ENCODE results near the gene TRAPPC5.

TRAPPC5 gene

GRCh38 chr19:7701654-7702457, 21.2 kb downstream of the TRAPPC5 start, which contains the start of gene FCER2:
FCER2 (minus strand) TSS chr19:7702131; CDS start chr19:7699760, 2,371 bp downstream.
- no peak for DNase-seq

DNA sequence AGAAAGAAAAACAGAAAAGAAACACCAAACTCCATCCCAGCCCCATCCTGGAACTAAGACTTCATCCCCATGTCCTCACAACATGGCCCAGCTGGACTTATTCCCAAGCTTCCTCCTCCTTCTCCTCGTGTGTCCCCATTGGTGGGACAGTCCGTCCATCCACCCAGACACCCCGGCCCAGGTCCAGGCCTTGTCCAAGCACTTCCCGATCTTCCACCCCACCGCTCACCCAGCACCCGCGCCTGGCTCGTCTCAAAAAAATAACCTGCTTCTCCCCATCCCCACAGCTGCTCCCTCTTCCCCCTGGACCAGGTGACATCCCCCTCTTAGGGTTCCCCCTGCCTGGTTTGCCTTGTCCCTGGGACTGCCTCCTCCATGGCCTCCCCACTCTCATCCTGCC, 22.7 kb downstream of the TRAPPC5 start:
- no peak for DNase-seq

DNA sequence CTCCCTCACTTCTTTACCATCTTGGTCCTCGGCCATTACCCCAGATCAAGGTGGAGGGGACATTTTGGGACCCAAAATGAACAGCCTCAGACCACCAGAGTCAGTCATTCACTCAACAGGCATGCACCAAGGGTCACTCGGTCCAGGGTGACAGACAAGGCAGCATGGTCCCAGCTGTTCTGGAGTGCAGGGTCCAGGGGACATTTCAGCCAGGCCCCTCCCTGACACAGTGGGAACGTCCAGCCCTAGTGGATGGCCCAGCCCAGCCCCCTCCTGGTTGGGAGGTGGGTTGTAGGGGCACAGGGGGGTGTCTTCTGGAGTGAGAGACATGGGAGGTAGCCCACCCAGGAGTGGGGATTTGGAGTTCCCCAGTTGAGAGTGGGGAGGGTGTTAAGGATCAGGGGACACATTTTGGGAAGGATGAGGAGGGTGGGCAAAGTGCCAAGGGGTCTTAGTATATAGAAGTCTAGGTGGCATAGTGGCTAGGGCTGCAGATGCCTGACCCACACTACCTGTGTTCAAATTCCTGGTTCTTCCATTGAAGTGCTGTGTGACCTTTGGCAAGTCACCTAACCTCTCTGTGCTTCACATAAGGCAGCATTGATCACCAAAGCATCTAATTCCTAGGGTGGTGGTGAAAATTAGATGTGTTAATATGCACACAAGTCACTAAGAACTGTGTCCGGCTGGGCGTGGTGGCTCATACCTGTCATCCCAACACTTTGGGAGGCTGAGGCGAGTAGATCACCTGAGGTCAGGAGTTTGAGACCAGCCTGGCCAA, 23.8 kb downstream of the TRAPPC5 start:
- no peak for DNase-seq

DNA sequence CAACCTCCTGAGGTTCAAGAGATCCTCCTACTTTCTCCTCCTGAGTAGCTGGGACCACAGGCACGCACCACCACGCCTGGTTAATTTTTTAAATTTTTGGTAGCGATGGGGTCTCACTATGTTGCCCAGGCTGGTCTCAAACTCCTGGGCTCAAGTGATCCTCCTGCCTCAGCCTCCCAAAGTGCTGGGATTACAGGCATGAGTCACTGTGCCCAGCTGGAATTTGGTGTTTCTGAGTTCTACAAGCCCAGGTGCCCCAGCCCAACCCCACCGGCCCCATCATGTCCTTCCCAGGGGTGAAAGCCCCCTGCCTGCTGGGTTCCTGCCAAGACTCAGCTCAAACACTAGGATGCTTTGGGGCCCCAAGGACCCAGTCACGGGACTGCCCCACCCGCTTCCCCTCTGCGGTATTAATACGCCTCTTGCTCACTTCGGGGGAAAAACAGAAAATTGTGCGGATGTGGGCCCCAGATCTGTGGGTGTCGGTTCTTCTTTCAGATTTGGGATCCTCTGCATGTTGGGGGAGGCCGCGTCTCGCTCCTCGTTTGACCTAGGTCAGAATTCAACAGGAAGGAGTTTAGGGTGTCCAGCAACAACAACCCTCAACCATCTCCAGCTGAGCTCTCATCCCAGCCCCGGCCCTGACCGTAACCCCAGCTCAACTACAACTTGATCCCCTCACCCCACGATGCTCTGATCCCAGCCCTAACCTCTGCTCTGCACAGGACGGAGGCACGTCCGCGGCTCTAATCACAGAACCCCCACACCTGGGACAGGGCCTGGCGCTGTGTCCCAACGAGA, 25.0 kb downstream of the TRAPPC5 start:
- DNase-seq: peak; percentile 83

DNA sequence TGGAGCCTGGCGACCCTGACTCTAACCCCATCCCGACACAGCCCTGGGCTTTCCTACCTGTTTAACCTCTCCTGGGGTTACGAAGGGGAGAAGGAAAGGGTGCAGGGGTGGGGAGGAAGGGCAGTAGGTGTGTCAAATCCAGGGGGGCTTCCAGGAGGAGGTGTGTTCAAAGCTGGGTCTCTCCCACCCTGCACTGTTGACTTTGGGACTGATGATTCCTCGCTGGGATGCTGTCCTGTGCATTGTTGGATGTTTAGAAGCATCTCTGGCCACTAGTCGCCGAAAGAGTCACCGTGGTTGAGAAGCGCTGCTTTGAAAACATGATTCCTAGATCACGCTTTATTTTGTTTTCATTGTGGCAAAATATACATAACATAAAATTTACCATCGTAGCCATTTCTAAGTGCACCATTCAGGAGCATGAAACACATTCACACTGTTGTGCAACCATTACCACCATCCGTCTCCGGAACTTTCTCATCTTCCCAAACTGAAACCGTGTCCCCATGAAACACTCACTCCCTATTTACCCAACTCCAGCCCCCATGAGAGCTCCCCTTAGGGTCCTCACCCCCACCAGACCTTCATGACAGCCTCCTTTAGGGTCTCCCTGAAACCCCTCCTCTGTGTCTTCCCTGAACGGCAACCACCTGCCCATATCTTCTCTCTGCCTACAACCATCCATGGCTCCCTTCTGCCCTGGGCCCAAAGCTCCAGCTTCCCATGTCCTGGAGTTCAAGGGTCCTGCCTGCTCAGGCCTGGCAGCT, 25.7 kb downstream of the TRAPPC5 start:
- DNase-seq: peak; percentile 55

DNA sequence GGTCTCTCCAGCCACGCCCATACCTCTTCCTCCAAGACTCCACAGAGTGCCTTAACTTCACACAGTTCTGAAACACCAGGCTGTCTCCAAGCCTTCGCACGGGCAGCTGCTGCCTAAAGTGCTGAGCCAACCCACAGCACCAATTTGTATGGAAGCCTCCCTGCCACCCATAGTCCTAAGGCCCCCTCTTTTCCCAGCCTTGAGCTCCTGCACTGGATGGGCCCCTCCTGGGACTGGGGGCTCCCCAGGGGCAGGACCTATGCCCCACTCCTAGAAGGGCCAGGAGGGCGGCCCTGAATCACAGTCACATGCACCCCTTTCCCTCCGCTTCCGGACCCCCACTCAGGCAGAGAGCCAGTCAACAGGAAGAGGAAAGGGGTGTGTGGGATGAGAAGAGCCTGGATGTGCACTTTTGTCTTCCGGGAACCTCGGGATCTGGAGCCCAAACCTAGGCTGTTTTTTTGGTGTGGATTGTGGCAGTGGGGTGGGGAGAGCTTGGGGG, 26.4 kb downstream of the TRAPPC5 start:
- peak; percentile 59 for DNase-seq

DNA sequence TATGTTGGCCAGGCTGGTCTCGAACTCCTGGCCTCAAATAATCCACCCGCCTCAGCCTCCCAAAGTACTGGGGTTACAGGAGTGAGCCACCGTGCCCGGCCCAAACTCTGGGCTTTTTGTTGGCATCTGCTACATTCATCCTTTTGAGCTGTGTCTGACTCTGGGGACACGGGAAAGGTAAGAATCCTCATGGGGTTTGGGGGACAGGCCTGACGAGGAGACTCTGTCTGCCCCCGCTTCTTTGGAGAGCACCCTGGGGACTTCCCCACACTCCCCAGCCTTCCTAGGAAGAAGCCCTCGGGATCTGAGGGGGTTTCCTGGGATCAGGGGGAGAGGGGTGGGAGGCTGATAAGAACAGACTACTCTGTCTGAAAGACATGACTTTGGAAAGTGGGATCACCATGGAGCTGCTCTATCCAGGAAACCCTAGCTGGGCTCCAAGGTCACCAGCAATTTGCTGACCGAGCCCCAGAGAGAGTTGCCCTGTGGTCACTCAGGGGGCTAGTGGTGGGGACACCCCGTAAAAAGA, 29.4 kb downstream of the TRAPPC5 start:
- DNase-seq: no peak

GRCh38 chr19:7710616-7711015, 30.0 kb downstream of the TRAPPC5 start:
- DNase-seq: no peak

- no peak for DNase-seq
These were observed 35.0 kb downstream of the TRAPPC5 start for GRCh38 chr19:7715671-7716070.

GRCh38 chr19:7716762-7717161, 36.1 kb downstream of the TRAPPC5 start:
- DNase-seq: no peak

DNA sequence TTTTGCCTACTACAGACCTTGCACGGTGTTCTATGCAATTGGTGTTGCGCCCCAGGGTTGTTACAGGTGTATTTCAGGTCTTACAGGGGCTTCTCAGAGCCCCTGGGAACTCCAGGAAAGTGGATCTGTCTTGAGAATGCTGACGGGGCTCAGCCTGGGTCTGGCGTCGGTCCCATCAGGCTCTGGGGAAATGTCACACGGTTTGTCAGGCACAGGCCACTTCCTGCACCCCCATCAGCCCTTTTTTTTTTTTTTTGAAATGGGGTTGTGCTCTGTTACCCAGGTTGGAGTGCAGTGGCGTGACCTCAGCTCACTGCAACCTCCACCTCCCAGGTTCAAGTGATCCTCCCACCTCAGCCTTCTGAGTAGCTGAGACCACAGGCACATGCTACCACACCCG, 38.0 kb downstream of the TRAPPC5 start:
- DNase-seq: no peak

GRCh38 chr19:7720351-7720750, 39.7 kb downstream of the TRAPPC5 start:
- no peak for DNase-seq

DNA sequence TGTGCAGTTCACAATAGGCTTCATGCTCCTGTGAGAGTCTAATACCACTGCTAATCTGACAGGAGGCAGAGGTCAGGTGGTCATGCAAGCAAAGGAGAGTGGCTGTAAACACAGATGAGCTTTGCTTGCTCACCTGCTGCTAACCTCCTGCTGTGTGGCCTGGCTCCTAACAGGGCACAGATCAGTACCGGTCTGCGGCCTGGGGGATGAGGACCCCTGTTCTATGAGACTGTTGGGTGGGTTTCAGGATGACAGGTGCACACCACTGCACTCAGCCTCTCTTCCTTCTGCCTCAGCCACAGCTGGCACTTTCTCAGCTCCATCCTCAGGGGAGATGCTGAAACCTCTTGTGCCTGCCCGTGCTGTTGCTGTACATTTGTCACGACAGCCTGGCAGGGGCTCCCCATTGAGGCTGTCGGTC, 41.6 kb downstream of the TRAPPC5 start:
- no peak for DNase-seq

DNA sequence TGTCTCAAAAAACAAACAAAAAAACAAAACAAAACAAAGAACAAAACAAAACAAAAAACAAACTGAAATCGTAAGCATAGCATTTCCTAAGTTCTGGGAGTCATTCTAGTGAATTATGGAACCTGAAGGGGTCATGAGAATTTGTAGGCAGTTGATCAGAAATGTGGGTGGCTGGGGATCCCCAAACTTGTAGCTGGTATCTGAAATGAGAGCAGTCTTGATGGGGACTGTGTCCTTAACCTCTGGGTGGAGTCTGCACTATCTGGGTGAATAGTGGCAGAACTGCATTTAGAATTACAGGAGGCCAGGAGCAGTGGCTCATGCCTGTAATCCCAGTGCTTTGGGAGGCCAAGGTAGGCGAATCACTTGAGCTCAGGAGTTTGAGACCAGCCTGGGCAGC, 45.2 kb downstream of the TRAPPC5 start:
- no peak for DNase-seq

DNA sequence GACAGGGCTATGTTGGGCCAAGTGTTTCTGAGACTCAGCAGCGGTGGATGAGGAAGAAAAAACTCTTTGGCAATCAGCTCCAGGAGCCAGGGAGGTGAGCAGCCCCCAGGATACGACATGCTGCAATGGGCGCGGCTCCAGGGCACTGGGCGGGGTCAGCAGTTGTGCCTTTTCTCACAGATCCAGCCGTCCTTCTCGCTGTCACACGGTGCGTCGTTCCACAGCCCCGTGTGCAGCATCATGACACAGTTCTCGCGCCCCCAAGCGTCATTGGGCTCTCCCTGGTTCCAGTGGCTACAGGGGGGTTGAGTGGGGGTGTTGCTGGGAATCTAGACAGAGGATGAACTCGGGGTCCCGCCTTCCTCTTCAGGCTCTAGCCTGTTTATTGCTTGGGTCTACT, 48.6 kb downstream of the TRAPPC5 start:
- no peak for DNase-seq

DNA sequence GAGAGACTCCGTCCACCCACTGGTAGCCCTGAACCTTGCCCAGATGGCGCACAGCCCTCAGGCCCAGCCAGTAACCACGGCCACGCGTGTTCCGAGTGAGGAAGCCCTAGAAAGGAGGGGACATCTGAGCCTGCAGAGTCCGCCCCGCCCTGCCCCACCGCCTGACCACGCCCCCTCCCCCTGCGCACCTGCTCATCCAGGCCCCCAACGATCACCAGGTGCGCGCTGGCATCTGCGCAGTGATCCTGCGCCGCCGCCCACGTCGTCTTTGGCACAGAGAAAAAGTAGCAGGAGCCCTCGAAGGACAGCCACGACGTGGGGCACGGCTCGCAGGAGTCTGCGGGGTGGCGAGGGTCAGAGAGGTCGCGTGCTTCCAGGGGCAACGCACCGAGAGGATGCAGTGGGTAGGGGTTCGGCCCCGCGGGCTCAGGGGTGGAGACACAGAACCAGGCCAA, 49.2 kb downstream of the TRAPPC5 start:
- no peak for DNase-seq

- DNase-seq: no peak
These were observed 49.9 kb downstream of the TRAPPC5 start for GRCh38 chr19:7730286-7731217.

GRCh38 chr19:7731218-7731595, 50.6 kb downstream of the TRAPPC5 start:
- DNase-seq: no peak

GRCh38 chr19:7731615-7732014, 51.0 kb downstream of the TRAPPC5 start:
- DNase-seq: no peak

DNA sequence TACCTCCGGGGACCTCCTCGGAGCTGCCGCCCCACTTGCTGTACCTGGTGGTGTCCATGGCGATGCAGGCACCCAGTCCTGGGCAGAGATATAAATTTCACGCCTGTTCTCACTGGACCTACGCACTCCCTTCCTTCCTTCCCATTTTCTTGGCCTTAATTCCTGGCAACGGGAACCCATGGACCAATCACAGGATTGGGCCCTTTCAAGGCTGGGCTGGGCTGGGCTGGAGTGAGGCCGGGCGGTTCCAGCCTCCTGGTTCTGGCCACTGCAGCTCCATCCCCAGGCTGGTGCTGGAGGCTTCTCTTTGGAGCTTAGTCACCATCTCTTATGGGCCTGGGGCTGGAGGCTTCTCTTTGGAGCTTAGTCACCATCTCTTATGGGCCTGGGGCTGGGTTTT, 51.4 kb downstream of the TRAPPC5 start, which contains the start of gene CLEC4G:
TSS of gene CLEC4G (minus strand) at position 66 of the 400 bp plus-strand sequence. CDS start at position 58, 8 bp downstream.
- DNase-seq: no peak

DNA sequence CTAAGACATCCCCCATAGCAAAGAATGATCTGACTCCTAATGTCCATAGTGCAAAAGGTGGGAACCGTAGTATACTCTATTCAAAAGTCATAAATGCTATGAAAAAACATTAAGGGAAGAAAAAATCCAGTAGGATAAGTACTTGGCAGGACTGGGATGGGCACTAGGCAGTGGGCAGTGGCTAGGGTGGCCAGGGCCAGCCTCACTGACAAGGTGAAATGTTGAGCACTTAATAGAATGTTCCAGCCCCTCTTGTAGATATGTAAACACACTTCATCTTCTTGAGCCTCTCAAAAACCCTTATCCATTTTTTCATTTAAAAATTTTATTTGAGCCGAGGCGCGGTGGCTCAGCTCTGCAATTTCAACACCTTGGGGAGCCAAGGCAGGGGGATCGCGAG, 52.7 kb downstream of the TRAPPC5 start:
- DNase-seq: no peak
